BLaER1 (cell line): ENCODE data around the gene TMEM144.

Experiments used
- H3K27ac ChIP-seq: shearing (Covaris generic); formaldehyde crosslinking; 2 replicates; pipeline ENCODE4 v1.8.1; 2022
- H3K27me3 ChIP-seq: shearing (Covaris generic); formaldehyde crosslinking; 2 replicates; pipeline ENCODE4 v1.8.1; 2022
- H3K36me3 ChIP-seq: shearing (Covaris generic); formaldehyde crosslinking; 2 replicates; pipeline ENCODE4 v1.8.1; 2022
- H3K4me1 ChIP-seq: shearing (Covaris generic); formaldehyde crosslinking; 2 replicates; pipeline ENCODE4 v1.8.1; 2022
- H3K4me2 ChIP-seq: shearing (Covaris generic); formaldehyde crosslinking; 2 replicates; pipeline ENCODE4 v1.8.1; 2022
- H3K4me3 ChIP-seq: shearing (Covaris generic); formaldehyde crosslinking; 2 replicates; pipeline ENCODE4 v1.8.1; 2022
- H3K9ac ChIP-seq: shearing (Covaris generic); formaldehyde crosslinking; 2 replicates; pipeline ENCODE4 v1.8.1; 2022
- H3K9me3 ChIP-seq: shearing (Covaris generic); formaldehyde crosslinking; 2 replicates; pipeline ENCODE4 v1.8.1; 2022
- H4K20me1 ChIP-seq: shearing (Covaris generic); formaldehyde crosslinking; 2 replicates; pipeline ENCODE4 v1.8.1; 2022
- Cebpa-rat ChIP-seq: shearing (Covaris generic); IDR thresholded peaks from 2 replicates; pipeline ENCODE4 v1.8.1; 2022

TMEM144 gene

DNA sequence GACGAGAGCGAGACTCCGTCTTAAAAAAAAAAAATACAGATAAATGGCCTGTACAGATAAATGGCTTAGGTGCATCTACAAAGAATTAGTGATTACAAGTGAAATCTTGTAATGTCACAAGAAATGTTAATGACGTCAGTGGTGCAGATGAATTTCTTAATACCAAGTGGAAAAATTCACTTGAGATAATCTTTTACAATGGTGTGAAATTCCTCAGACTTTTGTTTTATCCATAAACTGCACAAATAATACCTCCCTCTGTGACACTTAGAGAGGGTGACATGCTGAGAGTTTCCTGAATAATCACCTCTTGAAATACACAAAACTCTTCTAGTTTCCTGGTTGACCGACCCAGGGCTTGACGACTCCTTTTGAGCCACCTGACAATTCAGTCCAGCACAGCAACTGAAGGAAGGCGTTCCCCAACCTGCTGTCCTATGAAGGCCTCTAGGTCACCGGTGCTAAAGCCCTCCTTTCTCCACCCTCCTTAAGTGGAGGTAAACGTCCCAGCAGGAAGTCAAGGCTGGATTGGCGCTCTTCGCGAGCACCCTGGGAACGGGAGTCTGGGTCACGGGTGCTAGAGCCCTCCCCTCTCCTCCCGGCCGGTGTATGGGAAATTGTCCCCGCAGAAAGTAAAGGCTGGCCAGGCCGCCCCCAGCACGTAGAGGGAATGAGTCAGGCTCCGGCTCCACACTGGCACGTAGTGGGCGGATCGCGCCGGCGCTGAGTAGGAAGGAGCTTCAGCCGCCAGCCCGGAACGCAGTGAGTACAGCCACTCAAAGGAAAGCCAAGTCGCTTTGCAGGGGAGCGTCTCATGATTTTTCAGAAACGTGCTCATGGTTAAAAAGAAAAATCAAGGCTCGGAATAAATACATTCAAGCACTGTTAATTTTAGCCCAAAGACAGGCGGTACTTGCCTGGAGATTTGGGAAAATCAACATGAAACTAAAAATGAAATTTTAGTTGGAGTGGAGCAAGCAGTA lies at the start of gene TMEM144:
Gene TMEM144 (plus strand): TSS at position 662 of the 983 bp plus-strand sequence. CDS start 2,182 bp downstream, outside the sequence.
- H3K27ac ChIP-seq: no peak within 1 kb of the TSS
- H3K27me3 ChIP-seq: no peaks in the 10 kb centered on the region
- no peaks in the 10 kb centered on the region for H4K20me1 ChIP-seq
- no peak within 1 kb of the TSS for H3K4me2 ChIP-seq
- H3K9ac ChIP-seq: no peak within 1 kb of the TSS
- H3K36me3 ChIP-seq: no peaks in the 10 kb centered on the region
- H3K4me1 ChIP-seq: peaks cover 10% of the 10 kb centered on the region
- TF ChIP-seq Cebpa-rat: no peak
- no peak within 1 kb of the TSS for H3K4me3 ChIP-seq
- H3K9me3 ChIP-seq: peaks cover 5% of the 10 kb centered on the region

DNA sequence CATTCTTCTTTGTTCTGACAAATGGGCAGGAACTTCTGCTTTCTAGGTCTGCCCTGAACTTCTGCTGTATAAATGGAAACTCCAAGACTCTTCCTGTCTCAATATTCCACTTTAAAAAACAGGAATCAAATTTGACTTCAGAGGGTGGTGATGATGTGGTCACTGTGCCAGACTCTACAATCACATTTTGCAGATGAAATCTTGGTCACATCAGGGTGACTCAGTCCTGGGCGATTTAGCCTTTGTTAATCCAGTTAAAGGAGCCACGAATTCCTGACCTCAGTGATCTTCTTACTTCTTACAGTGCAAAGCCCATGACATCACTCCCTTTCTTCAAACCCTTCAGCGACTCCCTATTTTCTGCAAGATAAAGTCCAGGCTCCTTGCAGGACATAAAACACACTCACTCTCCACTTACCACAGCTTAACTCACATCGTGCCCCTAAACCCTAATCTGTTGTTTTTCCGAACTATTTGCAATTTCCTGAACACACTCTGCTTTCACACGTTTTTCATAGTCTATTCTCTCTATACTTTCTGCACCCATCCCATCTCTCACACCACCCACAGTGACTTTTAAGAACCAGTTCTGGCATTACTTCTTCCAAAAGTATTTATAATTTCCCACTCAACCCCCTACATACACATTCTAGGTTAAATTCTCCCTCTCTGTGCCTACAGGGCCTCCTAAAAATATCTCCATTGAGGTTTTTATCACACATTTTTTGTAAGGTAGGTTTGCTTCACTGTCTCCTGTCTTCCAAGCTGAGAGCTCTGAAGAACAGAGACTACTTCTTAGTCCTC lies 48.5 kb upstream of the TMEM144 start:
- Histone ChIP-seq H4K20me1 (no peaks in the 10 kb centered on the region), H3K4me1 (no peaks in the 10 kb centered on the region), H3K9ac (no peak overlapping the region), H3K36me3 (no peaks in the 10 kb centered on the region), H3K4me3 (no peak overlapping the region), H3K27ac (no peak overlapping the region), H3K9me3 (no peaks in the 10 kb centered on the region), H3K4me2 (no peak overlapping the region), H3K27me3 (no peaks in the 10 kb centered on the region)
- TF ChIP-seq Cebpa-rat: no peak

DNA sequence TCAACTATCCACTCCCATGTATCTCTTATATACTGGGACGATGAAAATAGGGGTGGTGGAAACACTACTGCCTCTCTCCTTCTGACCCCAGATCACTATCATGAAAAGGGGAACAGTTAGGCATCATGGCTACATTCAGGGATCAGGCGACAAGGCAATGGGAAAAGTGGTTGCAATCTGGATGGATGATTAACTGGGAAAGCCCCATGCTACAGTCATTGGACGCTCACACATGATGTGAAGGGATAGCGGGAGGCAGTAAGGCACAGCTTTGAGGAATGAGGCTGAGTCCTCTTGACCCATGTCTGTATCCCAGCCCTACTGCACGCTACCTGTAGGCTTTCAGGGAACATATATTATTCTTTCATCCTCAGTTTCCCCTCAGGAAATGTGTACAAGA lies 47.7 kb upstream of the TMEM144 start:
- TF ChIP-seq Cebpa-rat: no peak
- Histone ChIP-seq H3K27ac (no peak overlapping the region), H3K36me3 (no peaks in the 10 kb centered on the region), H3K9me3 (no peaks in the 10 kb centered on the region), H3K9ac (no peak overlapping the region), H3K4me3 (no peak overlapping the region), H3K4me2 (no peak overlapping the region), H4K20me1 (no peaks in the 10 kb centered on the region), H3K4me1 (no peaks in the 10 kb centered on the region), H3K27me3 (no peaks in the 10 kb centered on the region)

DNA sequence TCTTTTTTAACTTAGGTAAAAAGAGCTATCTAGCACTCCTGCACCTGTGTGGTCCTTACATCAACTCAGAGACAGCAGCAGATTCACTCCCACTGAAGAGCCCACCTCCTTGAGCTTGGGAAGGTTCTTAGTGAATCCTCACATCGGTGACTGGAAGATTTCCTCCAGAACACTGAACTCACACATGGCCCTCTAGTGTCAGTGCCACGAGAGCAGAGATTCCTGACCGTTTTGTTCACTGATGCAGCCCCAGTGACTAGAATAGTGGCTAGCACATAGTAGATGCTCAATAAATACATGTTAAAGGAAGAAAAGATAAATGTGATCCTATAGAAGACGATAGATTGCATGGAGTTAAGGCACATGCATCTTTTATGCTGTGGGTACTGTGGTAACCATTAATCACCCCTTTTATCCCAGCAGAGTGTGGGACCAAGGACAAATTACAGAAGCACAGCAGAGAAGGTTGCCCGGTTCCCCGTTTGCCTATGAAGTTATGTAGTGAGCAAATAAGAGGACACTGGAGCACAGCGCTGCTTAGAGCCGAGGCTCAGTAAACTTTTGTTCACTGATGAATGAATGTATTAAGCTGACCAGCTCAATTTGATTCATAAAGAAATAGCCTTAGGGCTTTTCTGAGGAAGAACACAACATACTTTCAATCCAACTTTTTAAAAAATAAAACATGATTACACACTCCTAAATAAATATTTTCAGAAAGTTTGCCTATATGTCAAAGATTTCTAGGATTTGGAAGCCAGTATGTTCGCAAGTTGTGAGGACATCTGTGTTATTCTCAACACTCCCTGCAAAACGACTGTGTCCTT lies 46.1 kb upstream of the TMEM144 start:
- Histone ChIP-seq H3K9ac (no peak overlapping the region), H3K27ac (no peak overlapping the region), H3K4me2 (no peak overlapping the region), H3K4me3 (no peak overlapping the region), H3K27me3 (no peaks in the 10 kb centered on the region), H3K9me3 (no peaks in the 10 kb centered on the region), H4K20me1 (no peaks in the 10 kb centered on the region), H3K36me3 (no peaks in the 10 kb centered on the region), H3K4me1 (no peaks in the 10 kb centered on the region)
- no peak for TF ChIP-seq Cebpa-rat

DNA sequence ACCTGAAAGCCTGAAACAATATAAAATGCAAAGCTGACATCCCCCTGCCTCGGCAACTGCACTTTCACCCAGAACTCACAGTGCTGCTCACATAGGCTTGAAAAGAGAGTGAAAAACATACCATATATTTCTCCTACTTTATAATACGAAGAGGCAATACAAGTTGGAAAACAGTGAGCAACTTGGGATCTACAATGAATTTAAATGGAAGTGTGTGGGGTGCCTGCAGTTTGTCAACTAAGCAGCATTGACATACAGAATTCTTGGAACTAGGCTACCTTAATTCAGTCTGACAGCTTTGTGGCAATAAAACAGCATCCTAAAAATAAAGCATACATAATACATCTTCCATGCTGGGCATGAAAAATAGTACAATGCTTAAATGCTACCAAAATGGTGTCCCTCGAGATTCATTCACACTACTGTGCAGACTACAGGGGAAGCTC lies 45.5 kb upstream of the TMEM144 start:
- no peak overlapping the region for H3K4me2 ChIP-seq
- no peak for TF ChIP-seq Cebpa-rat
- H3K27me3 ChIP-seq: no peaks in the 10 kb centered on the region
- H3K9ac ChIP-seq: no peak overlapping the region
- H3K36me3 ChIP-seq: no peaks in the 10 kb centered on the region
- no peaks in the 10 kb centered on the region for H4K20me1 ChIP-seq
- H3K9me3 ChIP-seq: no peaks in the 10 kb centered on the region
- 0 out of 2 replicates have a peak, but pooled peaks cover under 1% of the 10 kb centered on the region for H3K4me1 ChIP-seq
- no peak overlapping the region for H3K27ac ChIP-seq
- no peak overlapping the region for H3K4me3 ChIP-seq

DNA sequence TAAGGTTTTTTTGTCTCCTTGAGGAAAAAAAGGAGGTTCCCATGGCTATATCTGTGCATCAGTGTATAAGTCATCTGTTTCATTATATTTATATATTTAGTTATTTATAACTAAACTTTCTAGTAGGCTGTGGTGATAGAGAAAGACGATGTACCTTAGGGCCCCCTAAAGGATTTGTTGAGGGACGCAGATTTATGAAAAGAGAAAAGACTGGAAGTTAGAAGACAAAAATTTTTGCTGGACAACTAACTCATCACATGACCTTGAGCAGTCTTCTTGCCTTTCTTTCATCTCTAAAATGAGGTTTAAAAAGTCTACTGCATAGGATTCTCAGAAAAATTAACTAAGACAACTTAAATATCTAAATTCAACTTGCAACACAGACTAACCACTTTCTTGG lies 43.6 kb upstream of the TMEM144 start:
- no peak for TF ChIP-seq Cebpa-rat
- Histone ChIP-seq H3K4me2 (no peak overlapping the region), H3K9me3 (no peaks in the 10 kb centered on the region), H3K4me3 (no peak overlapping the region), H3K27me3 (no peaks in the 10 kb centered on the region), H3K4me1 (peaks cover 5% of the 10 kb centered on the region; the same call in 1 of the 2 replicates), H3K36me3 (no peaks in the 10 kb centered on the region), H3K9ac (no peak overlapping the region), H4K20me1 (no peaks in the 10 kb centered on the region), H3K27ac (no peak overlapping the region)

DNA sequence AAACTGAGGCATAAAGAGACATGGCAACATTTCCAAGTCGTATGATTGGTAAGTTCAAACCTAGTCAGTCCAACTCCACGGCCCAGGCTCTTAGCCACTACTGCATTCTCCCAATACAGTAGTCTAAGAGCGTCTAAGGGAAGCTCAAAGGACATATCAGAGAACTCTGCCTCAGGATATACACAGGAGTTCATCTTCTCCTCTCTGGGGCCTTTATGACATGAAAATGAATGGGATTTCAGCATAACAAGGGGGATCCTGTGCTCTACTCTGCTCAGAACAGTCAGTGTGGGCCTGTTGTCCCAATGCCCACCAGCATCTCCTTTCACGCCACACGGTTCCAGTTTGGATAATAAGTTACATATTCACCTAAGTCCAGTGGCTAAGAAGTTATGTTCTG lies 41.7 kb upstream of the TMEM144 start:
- Histone ChIP-seq H3K9me3 (no peaks in the 10 kb centered on the region), H3K27ac (no peak overlapping the region), H3K27me3 (no peaks in the 10 kb centered on the region), H3K36me3 (no peaks in the 10 kb centered on the region), H3K4me3 (no peak overlapping the region), H3K4me2 (no peak overlapping the region), H3K4me1 (peaks cover 10% of the 10 kb centered on the region), H4K20me1 (no peaks in the 10 kb centered on the region), H3K9ac (no peak overlapping the region)
- TF ChIP-seq Cebpa-rat: no peak

DNA sequence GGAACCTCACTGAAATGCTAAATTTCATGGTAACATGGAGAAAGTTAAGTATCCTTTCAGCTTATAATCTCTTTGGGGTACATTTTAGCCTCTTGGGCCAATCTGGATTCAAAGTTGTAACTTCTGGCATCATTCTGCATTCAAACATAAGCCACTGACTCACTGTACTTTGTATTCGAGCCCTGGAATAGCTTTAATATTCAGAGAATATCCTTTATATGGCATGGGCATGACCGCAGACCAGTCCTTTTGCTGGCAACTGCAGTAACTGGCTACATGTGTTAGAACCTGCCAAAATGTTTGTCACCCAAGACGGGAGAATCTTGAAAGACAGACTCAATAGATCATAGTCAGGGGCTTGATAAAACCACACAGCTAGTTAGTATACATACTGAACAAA lies 40.8 kb upstream of the TMEM144 start:
- no peaks in the 10 kb centered on the region for H4K20me1 ChIP-seq
- H3K9ac ChIP-seq: no peak overlapping the region
- H3K27ac ChIP-seq: no peak overlapping the region

DNA sequence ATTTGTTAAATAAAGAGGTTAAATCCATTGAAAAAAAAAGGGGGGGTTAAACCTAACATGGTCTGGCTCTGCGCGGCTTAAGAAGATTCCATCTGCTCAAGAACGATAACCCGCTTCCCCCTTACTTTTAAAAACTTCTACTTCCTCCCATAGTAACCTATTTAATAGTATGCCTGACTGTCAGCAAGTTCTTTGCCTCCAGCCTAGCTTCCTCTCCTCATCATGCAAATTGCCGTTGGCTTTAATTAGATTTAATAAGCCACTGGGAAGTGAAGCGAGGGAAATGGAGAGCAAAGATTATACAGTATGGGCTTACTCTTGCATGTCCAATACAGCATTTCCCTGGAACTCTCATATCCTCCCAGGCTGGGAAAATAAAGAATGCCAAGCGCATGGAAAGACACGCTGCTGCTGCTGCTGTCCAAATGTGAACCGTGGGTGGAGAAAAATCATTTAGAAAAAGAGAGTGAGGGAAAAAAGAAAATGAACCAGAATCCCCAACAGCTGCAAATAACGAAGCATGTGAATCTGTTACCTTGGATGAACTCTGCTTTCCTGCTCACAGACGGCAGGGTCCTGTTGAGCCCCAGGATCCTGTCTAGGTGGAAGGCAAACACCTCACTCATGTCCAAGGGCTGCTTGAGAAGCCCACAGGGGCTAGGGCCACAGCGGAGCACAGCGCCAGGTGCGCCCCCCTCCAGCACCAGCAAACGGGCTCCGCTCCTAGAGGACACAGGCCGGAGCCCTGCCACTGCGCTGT lies 40.2 kb upstream of the TMEM144 start:
- Histone ChIP-seq H3K4me2 (no peak overlapping the region), H3K27ac (no peak overlapping the region)

More for the DNA sequence above, 40.8 kb upstream of the TMEM144 start:
- peaks cover 10% of the 10 kb centered on the region for H3K4me1 ChIP-seq
- no peak for TF ChIP-seq Cebpa-rat
- H3K4me2 ChIP-seq: no peak overlapping the region
- no peak overlapping the region for H3K4me3 ChIP-seq
- no peaks in the 10 kb centered on the region for H3K9me3 ChIP-seq
- H3K36me3 ChIP-seq: no peaks in the 10 kb centered on the region
- no peaks in the 10 kb centered on the region for H3K27me3 ChIP-seq

More for the DNA sequence above, 40.2 kb upstream of the TMEM144 start:
- Histone ChIP-seq H3K4me3 (no peak overlapping the region), H3K4me1 (peaks cover 10% of the 10 kb centered on the region), H3K9ac (no peak overlapping the region), H3K27me3 (no peaks in the 10 kb centered on the region), H3K36me3 (no peaks in the 10 kb centered on the region), H4K20me1 (no peaks in the 10 kb centered on the region), H3K9me3 (no peaks in the 10 kb centered on the region)
- no peak for TF ChIP-seq Cebpa-rat
